ENCODE measurements around the gene STARD13.

STARD13 gene

DNA sequence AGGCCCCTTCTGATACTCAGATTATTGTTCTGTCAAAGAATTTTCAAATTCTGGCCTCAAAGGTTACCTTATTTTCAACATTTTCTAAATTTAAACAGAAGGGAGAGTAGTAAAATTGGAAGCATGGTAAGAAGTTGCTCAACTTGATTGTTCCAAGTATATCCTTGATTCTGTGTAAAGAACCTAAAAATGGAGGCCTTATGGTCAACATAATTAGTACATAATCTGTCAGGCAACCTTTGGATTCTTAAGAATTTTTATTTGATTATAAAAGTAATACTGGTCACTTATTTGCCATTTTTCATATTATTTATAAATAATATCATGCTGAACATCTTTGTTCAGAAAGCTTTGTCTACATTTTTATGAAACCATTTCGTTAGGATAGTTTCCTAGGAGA is 83.9 kb downstream of the STARD13 start:
- no peak for DNase-seq
- no peak overlapping the region for H3K4me3 ChIP-seq (ENCODE audit: low read depth, low read length)
- TF ChIP-seq, protein P1, sequence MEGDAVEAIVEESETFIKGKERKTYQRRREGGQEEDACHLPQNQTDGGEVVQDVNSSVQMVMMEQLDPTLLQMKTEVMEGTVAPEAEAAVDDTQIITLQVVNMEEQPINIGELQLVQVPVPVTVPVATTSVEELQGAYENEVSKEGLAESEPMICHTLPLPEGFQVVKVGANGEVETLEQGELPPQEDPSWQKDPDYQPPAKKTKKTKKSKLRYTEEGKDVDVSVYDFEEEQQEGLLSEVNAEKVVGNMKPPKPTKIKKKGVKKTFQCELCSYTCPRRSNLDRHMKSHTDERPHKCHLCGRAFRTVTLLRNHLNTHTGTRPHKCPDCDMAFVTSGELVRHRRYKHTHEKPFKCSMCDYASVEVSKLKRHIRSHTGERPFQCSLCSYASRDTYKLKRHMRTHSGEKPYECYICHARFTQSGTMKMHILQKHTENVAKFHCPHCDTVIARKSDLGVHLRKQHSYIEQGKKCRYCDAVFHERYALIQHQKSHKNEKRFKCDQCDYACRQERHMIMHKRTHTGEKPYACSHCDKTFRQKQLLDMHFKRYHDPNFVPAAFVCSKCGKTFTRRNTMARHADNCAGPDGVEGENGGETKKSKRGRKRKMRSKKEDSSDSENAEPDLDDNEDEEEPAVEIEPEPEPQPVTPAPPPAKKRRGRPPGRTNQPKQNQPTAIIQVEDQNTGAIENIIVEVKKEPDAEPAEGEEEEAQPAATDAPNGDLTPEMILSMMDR (IDR thresholded peaks at IDR 0.05; ENCODE audit: low read depth, low read length, missing control alignments): no peak
- H3K27ac ChIP-seq: peak overlapping the region; percentile 26
- in situ Hi-C loops (cut with HindIII; ENCODE audit: low pct_ligation_motif_present, low sequenced_read_pairs): no loop called here
- H3K27me3 ChIP-seq (replicated peaks): no peaks in the 10 kb centered on the region
- peaks cover 13% of the 10 kb centered on the region for H3K36me3 ChIP-seq (replicated peaks)

DNA sequence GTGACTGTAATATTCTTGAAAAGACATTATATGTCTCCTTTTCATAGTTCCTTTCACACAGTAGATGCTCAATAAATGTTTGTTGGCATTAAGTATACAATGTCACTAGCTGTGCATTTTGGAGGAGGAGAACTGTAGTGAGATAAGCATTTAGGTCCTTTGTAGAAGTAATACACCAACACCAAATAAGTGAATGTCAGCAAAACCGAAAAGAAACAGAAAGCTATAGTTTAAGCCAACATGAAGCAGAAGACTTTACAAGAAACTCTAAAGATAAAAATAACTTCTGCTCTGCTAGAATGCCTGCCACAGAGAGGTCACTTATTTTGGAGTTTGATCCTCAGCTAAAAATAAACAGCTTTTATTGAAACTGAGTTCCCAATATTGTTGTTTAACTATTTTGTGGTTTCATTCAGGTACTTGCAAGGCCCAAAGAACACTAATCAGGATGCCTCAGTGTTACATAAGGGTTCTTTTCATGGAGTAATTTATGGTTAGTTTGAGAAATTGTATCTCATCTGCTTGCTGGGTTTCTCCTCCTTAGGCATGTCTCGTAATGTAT is 86.2 kb downstream of the STARD13 start:
- peak overlapping the region; percentile 31 for H3K27ac ChIP-seq
- no peak for DNase-seq
- TF ChIP-seq, protein P1 (IDR thresholded peaks at IDR 0.05; ENCODE audit: low read depth, low read length, missing control alignments): no peak
- peaks cover 10% of the 10 kb centered on the region for H3K36me3 ChIP-seq (replicated peaks)
- no peak overlapping the region for H3K4me3 ChIP-seq (ENCODE audit: low read depth, low read length)
- H3K27me3 ChIP-seq (replicated peaks): no peaks in the 10 kb centered on the region
- in situ Hi-C loops (cut with HindIII; ENCODE audit: low pct_ligation_motif_present, low sequenced_read_pairs): no loop called here

DNA sequence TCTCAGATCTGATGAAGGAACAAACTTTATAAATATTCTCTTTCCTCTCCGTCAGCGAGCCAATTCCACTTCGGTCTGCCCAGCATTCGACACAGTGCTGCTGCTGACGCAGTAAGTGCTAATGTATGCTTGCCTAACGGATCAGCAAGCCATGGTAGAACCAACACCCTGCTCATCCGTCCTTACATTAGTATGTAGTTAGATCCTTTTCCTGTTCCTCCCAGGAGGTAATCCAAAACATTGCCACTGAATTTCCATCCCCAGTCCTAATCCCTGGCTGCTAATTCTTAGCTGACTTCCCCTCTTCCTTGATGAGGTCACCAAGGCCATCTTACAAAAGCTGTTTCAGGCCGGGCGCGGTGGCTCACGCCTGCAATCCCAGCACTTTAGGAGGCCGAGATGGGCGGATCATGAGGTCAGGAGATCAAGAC is 88.0 kb downstream of the STARD13 start:
- in situ Hi-C loops (cut with HindIII; ENCODE audit: low pct_ligation_motif_present, low sequenced_read_pairs): no loop called here
- Histone ChIP-seq H3K4me3 (ENCODE audit: low read depth, low read length) (no peak overlapping the region), H3K27me3 (replicated peaks) (no peaks in the 10 kb centered on the region), H3K36me3 (replicated peaks) (peaks cover 10% of the 10 kb centered on the region), H3K27ac (peak overlapping the region; percentile 100)
- no peak for DNase-seq
- TF ChIP-seq, protein P1 (IDR thresholded peaks at IDR 0.05; ENCODE audit: low read depth, low read length, missing control alignments): no peak

DNA sequence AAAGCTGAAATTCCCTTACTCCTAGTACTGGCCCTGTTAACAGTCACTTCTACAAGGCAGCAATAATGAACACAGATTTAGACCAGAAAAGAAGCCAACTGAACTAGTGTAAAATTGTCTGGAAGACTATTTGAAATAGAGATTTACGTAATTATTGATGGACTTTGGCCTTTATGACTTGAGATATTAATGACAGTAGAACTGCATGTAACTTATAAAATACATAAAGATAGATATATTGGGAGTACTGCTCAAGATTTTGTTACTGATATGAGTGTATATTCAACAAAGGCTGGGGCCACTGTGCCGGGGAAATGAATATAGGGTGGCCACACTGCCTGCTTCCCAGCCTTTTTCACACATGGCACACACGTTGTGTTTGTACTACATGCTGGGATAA is 88.8 kb downstream of the STARD13 start:
- H3K36me3 ChIP-seq (replicated peaks): peaks cover 8% of the 10 kb centered on the region
- H3K27me3 ChIP-seq (replicated peaks): no peaks in the 10 kb centered on the region
- peak overlapping the region; percentile 100 for H3K27ac ChIP-seq
- no peak overlapping the region for H3K4me3 ChIP-seq (ENCODE audit: low read depth, low read length)
- TF ChIP-seq, protein P1 (IDR thresholded peaks at IDR 0.05; ENCODE audit: low read depth, low read length, missing control alignments): no peak
- in situ Hi-C loops (cut with HindIII; ENCODE audit: low pct_ligation_motif_present, low sequenced_read_pairs): no loop called here
- no peak for DNase-seq

DNA sequence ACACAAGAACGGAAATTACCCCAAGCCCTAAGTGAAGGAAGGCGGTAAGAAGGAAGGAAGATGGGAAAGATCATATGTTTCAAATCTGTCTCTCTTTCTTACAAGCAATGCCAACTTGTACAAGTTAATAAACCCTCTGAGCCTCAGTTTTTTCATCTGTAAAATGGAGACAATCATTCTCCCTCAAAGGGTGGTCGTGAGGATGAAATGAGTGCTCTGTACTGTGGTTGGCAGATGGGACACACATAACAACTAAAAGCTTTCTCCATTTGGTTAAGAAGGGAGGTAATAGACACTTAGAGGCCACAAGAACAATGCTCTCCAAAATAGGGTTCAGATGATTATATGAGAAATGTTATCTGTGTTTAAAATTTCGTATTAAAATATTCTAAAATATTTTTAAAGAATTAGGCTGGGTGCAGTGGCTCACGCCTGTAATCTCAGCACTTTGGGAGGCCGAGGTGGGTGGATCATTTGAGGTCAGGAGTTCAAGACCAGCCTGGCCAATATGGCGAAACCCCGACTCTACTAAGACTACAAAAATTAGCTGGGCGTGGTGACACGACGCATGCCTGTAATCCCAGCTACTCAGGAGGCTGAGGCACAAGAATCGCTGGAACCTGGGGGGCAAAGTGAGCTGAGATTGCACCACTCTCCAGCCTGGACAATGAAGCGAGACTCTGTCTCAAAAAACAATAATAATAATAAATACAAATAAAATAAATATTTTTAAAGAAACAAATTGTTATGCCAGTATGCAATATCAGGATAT is 89.7 kb downstream of the STARD13 start:
- H3K36me3 ChIP-seq (replicated peaks): peaks cover 8% of the 10 kb centered on the region
- peak overlapping the region; percentile 100 for H3K27ac ChIP-seq
- H3K27me3 ChIP-seq (replicated peaks): no peaks in the 10 kb centered on the region
- H3K4me3 ChIP-seq (ENCODE audit: low read depth, low read length): no peak overlapping the region
- DNase-seq: no peak
- in situ Hi-C loops (cut with HindIII; ENCODE audit: low pct_ligation_motif_present, low sequenced_read_pairs): no loop called here
- TF ChIP-seq, protein P1 (IDR thresholded peaks at IDR 0.05; ENCODE audit: low read depth, low read length, missing control alignments): no peak
